ENCODE results near the gene SPATA31E1. TPM values are rescaled to one million over a fixed set of nuclear protein-coding genes. Genes with fewer than 3 reads are reported as not detected.
"Not testable (repeated sequence)": the region's sequence is repeated elsewhere in the genome, so short reads cannot be mapped to it uniquely, and the experiment has no call there.

The SPATA31E1 gene
- total RNA-seq, 1 donor from 2014 or later: not detected

GRCh38 chr9:87934444-87934843 lies 51.8 kb downstream of the SPATA31E1 start:
- not testable (repeated sequence) for H3K9me3 Mint-ChIP-seq (ENCODE audit: unreplicated experiment); H3K27ac Mint-ChIP-seq (ENCODE audit: unreplicated experiment); H3K4me3 Mint-ChIP-seq (ENCODE audit: unreplicated experiment); H3K27me3 Mint-ChIP-seq (ENCODE audit: unreplicated experiment); H3K36me3 Mint-ChIP-seq (ENCODE audit: unreplicated experiment); DNase-seq (ENCODE audit: extremely low spot score, unreplicated experiment); H3K4me1 Mint-ChIP-seq (ENCODE audit: unreplicated experiment)

- H3K4me3 Mint-ChIP-seq (ENCODE audit: unreplicated experiment): not testable (repeated sequence)
Observed at GRCh38 chr9:87937352-87937751, 54.7 kb downstream of the SPATA31E1 start.

GRCh38 chr9:87937918-87938317 lies 55.2 kb downstream of the SPATA31E1 start:
- H3K36me3 Mint-ChIP-seq (ENCODE audit: unreplicated experiment); H3K4me3 Mint-ChIP-seq (ENCODE audit: unreplicated experiment); H3K27ac Mint-ChIP-seq (ENCODE audit: unreplicated experiment); DNase-seq (ENCODE audit: extremely low spot score, unreplicated experiment); H3K4me1 Mint-ChIP-seq (ENCODE audit: unreplicated experiment); H3K27me3 Mint-ChIP-seq (ENCODE audit: unreplicated experiment); H3K9me3 Mint-ChIP-seq (ENCODE audit: unreplicated experiment): not testable (repeated sequence)

More at GRCh38 chr9:87937352-87937751, 54.7 kb downstream of the SPATA31E1 start:
- DNase-seq (ENCODE audit: extremely low spot score, unreplicated experiment); H3K36me3 Mint-ChIP-seq (ENCODE audit: unreplicated experiment); H3K4me1 Mint-ChIP-seq (ENCODE audit: unreplicated experiment); H3K27ac Mint-ChIP-seq (ENCODE audit: unreplicated experiment); H3K9me3 Mint-ChIP-seq (ENCODE audit: unreplicated experiment); H3K27me3 Mint-ChIP-seq (ENCODE audit: unreplicated experiment): not testable (repeated sequence)

DNA sequence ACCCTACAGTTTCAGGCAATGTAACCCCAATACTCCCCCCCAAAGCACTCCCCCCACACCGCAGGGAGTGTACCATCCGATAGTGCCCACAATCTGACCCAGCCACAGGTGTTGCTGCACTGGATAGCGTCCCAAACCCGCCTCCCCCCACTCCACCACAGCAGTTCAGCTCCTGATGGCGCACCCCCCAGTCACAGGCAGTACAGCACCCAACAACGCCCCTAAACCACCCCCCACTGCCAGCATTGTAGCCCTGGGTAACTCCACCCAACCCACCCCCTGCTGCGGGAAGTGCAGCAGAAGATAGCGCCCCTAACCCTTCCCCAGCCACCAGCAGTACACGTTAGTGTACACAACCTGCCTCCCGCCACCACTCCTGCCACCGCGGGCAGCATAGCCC lies 55.7 kb downstream of the SPATA31E1 start:
- not testable (repeated sequence) for H3K4me1 Mint-ChIP-seq (ENCODE audit: unreplicated experiment); H3K9me3 Mint-ChIP-seq (ENCODE audit: unreplicated experiment); H3K27ac Mint-ChIP-seq (ENCODE audit: unreplicated experiment); H3K36me3 Mint-ChIP-seq (ENCODE audit: unreplicated experiment); DNase-seq (ENCODE audit: extremely low spot score, unreplicated experiment); H3K4me3 Mint-ChIP-seq (ENCODE audit: unreplicated experiment); H3K27me3 Mint-ChIP-seq (ENCODE audit: unreplicated experiment)

Other genes with a start within 250 kb of the SPATA31E1 start
- gene CTSL, start 156.8 kb upstream of the SPATA31E1 start, total RNA-seq: 264 and 277 TPM in 2 replicates
- gene SPATA31C1, start 35.1 kb downstream of the SPATA31E1 start, total RNA-seq: not detected in 2 replicates
- gene CDK20, start 91.7 kb downstream of the SPATA31E1 start, total RNA-seq: 5.4 and 5.5 TPM in 2 replicates

All from osteocyte (in vitro differentiated cells).